HG03064 (cell line): ENCODE data around the gene PLXNB3.

Source experiments
- ATAC-seq: cut with Tn5 transposase; IDR thresholded peaks from one replicate; pipeline ENCODE4 v1.9.1; 2021; ENCODE audit warnings: low read depth; ENCODE audit not compliant: unreplicated experiment

PLXNB3 gene

DNA sequence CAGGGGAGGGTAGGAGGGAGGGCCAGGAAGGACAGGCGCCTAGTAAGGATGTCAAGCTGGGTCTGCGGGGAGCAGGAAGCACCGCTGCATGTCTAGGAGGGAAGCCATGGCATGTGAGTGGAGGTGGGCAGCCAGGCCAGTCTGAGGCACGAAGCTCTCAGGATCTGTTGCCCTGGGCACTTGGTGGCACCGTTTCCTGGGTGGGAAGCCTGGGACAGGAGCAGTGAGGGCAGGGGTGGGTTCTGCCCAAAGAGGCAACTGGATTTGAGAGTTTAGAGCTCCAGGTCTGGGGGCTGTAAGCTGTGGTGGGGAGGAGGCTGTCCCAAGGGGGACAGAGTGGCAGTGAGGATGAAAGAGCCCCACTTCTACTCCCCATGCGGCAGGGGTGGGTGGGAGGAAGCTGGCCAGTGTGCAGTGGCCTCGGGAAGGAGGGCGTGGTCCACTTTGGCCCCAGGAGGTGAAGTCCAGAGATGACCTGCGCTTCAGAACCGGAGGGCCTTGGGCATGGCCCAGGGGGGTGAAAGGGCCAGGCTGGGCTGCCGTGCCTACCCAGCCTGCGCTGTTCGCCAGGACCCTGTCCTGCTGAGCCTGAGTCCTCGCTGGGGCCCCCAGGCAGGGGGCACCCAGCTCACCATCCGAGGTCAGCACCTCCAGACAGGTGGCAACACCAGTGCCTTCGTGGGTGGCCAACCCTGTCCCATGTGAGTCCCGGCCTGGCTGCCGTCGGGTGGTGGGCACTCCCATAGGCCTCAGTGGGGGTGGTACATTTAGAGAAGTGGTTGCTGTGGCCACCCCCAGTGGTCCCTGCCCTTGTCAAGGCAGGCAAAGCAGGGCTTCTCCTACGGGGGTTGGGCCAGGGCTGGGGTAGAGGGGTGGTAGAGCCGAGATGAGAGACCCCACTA is 8.5 kb downstream of the PLXNB3 start:
- no peak for ATAC-seq

DNA sequence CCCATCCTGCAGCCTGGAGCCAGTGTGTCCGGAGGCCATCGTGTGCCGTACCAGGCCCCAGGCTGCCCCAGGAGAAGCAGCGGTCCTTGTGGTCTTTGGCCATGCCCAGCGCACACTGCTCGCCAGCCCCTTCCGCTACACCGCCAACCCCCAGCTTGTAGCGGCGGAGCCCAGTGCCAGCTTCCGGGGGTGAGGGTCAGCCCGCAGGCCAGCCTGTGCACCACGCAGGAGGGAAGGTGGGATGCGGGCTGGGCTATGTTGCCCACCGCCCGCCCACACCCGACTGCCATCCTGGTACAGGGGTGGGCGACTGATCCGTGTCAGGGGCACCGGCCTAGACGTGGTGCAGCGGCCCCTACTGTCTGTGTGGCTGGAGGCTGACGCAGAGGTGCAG is 9.2 kb downstream of the PLXNB3 start:
- ATAC-seq = no peak

DNA sequence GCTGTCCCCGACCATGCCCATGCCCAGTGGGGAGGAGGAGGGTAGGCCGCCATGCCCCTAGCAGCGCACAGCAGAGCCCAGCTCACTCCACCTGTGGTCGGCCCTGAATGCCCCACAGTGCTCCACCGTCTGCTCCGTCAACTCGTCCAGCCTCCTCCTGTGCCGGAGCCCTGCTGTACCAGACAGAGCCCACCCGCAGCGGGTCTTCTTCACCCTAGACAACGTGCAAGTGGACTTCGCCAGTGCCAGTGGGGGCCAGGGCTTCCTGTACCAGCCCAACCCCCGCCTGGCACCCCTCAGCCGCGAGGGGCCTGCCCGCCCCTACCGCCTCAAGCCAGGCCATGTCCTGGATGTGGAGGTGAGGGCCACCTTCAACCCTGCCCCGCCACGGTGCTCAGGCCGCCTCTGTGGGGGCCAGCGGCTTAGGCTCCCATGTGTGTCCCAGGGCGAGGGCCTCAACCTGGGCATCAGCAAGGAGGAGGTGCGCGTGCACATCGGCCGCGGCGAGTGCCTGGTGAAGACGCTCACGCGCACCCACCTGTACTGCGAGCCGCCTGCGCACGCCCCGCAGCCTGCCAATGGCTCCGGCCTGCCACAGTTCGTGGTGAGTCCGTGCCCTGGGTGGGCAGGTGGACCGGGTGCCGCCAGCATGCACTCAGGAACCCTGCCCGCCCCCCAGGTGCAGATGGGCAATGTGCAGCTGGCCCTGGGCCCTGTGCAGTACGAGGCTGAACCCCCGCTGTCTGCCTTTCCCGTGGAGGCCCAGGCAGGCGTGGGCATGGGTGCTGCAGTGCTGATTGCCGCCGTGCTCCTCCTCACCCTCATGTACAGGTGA is 9.9 kb downstream of the PLXNB3 start:
- no peak for ATAC-seq

DNA sequence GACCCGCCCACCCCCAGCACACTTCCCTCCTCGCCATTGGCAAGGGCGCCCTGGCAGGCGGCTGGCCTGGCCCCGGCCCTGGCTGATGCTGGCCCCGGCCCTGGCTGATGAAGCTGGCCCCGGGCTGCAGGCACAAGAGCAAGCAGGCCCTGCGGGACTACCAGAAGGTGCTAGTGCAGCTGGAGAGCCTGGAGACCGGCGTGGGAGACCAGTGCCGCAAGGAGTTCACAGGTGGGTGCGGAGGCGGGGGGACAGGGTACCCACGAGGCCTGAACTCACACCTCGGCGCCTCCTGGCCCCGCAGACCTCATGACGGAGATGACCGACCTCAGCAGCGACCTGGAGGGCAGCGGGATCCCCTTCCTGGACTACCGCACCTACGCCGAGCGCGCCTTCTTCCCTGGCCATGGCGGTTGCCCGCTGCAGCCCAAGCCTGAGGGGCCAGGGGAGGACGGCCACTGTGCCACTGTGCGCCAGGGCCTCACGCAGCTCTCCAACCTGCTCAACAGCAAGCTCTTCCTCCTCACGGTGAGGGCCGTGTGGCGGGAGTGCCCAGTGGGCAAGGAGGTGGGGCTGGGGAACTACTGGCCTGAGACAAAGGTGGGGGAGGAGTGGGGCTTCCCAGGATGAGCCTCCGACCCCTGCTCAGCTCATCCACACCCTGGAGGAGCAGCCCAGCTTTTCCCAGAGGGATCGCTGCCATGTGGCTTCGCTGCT is 10.7 kb downstream of the PLXNB3 start:
- ATAC-seq = no peak

DNA sequence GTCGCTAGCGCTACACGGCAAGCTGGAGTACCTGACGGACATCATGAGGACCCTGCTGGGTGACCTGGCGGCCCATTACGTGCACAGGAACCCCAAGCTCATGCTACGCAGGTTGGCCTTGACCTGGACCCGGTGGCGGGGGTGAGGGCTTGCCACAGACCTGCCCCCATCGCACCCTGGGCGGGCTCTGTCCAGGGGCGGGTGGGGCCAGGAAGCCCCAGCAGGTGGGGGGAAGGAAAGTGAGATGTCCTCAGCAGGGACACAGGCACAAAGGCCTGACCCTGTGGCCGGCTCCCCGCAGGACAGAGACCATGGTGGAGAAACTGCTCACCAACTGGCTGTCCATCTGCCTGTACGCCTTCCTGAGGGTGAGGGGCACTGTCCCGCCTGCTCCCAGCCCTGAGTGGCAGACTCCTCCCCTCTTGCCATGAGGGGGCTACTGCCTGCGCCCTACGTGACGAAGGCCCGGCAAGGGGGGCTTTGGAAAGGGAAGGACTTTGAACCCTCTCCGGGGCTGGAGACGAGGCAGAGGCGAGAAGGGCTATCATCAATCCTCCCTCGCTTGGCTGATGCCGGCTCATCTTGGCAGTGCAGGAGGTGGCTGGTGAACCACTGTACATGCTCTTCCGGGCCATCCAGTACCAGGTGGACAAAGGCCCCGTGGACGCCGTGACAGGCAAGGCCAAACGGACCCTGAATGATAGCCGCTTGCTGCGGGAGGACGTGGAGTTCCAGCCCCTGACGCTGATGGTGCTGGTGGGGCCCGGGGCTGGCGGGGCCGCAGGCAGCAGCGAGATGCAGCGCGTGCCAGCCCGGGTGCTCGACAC is 11.5 kb downstream of the PLXNB3 start:
- no peak for ATAC-seq

DNA sequence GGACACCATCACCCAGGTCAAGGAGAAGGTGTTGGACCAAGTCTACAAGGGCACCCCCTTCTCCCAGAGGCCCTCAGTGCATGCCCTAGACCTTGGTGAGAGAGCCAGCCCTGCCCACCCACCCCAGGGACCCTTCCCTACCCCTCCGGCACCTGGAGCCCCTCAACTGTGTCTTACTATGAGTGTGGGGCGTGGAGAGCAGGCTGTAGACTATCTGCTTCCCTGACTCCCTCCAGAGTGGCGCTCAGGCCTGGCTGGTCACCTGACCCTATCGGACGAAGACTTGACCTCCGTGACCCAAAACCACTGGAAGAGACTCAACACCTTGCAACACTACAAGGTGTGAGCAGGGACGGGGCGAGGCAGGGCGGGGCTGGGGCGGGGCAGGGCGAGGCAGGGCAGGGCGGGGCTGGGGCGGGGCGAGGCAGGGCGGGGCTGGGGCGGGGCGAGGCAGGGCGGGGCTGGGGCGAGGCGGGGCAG is 12.1 kb downstream of the PLXNB3 start:
- ATAC-seq = no peak

DNA sequence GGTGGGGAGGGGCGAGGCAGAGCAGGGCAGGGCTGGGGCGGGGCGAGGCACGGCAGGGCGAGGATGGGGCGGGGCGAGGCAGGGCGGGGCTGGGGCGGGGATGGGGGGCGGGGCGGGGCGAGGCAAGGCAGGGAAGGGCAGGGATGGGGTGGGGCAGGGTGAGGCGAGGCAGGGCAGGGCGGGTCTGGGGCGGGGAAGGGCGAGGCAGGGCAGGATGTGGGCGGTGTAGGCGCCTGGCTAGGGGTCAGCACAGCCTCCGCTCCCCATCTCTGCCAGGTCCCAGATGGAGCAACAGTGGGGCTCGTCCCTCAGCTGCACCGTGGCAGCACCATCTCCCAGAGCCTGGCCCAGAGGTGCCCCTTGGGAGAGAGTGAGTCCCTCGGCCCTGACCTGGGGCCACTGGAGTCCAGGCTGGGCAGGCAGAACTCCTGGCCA is 12.6 kb downstream of the PLXNB3 start:
- no peak for ATAC-seq

DNA sequence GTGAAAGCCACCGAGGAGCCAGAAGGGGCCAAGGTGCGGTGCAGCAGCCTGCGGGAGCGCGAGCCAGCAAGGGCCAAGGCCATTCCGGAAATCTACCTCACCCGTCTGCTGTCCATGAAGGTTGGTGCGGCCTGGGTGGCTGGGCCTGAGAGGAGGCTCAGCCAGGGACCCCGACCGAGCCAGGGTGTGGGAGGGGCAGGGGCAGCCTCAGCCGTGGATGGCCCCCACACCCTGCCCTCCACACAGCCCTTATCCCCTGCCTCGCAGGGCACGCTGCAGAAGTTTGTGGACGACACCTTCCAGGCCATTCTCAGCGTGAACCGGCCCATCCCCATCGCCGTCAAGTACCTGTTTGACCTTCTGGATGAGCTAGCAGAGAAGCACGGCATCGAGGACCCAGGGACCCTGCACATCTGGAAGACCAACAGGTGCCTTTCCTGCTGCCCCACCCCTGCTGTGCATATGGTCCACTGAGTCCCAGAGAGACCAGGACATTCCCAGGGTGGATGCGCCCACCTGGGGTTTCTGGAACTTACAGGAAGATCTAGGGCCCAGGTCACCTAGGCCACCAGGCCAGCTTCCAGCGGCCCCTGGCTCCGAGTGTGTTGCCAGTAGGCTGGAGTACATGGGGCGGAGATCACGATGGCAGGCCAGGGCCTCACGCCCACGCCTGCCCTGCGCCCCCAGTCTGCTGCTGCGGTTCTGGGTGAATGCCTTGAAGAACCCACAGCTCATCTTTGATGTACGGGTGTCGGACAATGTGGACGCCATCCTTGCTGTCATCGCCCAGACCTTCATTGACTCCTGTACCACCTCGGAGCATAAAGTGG is 13.4 kb downstream of the PLXNB3 start:
- ATAC-seq = no peak

DNA sequence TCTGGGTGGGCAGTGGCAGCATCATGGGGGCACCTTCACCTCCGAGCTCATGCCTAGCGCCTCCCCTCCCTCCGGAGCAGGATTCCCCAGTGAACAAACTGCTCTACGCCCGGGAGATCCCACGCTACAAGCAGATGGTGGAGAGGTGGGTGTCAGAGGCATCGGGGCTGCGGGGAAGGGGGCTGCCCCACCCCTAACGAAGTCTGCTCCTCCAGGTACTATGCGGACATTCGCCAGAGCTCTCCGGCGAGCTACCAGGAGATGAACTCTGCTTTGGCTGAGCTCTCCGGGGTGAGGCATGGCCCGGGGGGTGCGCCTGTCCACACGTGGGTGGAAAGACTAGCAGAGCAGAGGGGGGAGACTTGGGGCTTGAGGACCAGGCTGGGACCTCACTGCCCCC is 14.1 kb downstream of the PLXNB3 start:
- ATAC-seq = no peak

DNA sequence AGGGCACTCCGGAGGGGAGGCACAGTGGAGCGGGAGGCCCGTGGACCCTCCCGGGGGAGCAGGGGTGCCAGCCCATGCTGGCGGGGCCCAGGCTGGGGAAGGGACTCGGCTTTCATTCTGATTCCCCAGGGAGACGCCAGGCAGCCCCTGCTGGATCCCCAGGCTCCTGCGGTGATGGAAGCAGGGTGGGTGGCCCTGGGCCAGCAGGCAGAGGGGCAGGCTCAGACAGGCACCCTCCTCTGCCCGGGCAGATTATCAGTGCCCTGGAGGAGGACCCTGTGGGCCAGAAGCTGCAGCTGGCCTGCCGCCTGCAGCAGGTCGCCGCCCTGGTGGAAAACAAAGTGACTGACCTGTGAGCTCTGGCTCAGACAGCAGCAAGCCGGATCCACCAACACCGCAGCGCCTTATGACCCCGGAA is 14.6 kb downstream of the PLXNB3 start:
- ATAC-seq = no peak

DNA sequence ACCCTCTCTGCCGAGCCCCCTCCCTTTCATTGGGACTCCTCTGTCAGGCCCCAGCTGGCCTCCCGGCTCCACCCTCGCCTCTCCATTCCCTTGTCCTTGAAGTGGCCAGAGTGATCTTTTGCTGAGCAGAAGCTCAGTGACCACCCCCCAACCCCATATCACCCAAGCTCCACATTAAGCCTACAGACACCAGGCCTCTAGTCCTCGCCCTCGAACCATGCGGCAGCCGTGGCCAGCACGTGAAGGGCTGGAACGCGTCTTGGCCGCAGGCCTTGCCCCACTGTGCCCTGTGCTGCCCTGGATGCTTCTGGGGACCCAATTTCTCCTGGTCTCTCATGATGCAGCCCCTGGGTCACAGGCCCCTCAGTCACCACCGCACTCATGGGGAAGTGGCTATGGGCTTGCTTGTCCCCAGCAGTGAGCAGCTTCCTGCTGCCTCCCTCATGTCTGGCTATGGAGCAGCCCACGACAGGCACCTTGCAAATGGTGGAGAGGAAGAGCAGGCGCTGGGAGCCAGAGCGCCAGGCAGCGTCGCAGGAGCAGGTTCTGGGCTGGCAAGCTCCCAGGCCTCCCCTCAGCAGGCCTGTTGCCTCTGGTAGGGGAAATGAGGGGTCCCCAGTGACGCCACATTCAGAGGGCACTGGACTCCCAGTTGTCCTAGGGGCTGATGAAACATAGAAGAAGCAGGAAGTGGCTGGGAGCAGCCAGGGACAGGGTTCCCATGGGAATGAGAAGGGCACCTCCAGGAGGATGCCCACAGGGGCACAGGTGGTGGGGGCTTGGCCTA is 16.0 kb downstream of the PLXNB3 start:
- no peak for ATAC-seq

DNA sequence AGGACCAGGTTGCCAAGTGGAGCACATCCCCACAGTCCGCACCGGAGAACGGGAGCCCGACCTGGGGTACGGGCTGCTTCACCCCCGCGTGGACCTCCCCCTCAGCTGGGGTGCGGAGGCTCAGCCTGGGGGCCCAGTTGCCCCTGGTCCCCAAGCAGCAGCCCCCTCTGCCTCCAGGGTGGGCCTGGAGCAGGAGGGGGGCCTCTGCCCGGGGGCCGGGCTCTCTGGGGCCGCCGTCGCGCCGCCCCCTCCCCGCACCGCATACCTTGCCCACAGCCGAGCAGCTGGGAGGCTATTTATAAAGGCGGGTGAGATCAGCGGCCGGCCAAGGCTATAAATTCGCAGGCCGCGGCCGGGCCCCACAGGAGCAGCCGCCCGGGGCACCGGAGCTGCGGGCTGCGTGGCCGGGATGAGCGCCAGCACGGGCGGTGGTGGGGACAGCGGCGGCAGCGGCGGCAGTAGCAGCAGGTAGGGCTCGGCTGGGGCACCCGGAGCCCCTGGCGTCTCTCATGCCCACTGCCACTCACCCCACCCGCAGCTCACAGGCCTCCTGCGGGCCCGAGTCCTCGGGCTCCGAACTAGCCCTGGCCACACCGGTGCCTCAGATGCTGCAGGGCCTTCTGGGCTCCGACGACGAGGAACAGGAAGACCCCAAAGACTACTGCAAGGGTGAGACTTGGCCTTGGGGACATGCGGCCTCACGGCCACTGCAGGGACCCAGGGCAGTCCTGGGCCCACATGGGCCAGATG is 16.8 kb downstream of the PLXNB3 start, which contains the start of gene SRPK3:
Gene SRPK3, plus strand, starts transcription at position 364 of the 750 bp plus-strand sequence. Its CDS starts 46 bp downstream, at position 410.
- no peak for ATAC-seq

DNA sequence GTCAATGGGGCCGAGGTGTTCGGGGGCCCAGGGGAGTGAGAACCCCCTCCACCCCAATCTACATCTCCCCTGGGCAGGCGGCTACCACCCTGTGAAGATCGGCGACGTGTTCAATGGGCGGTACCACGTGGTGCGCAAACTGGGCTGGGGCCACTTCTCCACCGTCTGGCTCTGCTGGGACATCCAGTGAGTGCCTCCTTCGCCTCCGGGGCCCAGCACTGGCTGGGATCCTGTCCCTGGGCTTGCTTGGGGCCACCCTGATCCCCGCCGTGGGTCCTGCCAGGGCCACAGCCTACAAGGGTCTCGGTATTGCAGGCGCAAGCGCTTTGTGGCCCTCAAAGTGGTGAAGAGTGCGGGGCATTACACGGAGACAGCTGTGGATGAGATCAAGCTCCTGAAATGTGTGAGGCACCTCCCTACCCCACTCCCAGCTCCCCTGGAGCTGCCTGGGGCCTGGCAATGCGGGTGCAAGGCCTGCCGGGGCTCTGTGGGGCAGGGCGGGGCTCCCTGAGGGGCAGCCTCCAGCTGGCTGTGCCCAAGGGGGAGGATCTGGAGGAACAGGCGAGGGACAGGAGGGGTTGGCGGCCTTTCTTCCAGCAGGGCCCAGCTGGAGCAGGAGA is 17.5 kb downstream of the PLXNB3 start:
- ATAC-seq = no peak

DNA sequence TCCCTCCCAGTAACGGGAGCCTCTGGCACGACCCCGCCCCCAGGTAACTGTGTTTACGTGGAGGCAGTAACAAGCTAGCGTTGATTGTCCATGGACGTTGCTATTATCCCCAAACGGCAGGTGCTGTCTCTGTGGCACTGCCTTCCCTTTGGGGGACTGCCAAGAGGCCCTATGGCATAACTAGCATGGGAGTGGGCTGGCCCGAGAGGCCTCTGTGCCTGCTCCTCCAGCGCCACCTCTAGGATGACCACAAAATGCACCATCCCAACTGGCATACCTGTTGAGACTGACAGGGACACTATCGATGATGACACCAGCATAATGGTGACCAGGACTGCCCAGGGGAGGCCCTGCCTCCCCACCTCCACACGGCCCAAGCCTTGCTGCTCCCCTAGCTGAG is 18.3 kb downstream of the PLXNB3 start:
- no peak for ATAC-seq

DNA sequence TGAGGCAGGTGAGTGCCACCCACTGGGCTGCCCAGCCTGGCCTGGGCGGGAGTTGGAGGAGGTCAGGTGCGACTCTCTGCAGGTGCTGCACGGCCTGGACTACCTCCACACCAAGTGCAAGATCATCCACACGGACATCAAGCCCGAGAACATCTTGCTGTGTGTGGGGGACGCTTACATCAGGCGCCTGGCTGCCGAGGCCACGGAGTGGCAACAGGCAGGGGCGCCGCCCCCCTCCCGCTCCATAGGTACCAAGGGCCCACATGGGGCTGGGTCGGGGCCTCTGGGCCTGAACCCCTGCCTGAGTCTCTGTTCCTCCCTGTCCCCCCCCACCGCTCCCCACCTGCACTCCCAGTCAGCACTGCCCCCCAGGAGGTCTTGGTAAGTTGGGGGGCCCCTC is 18.8 kb downstream of the PLXNB3 start:
- no peak for ATAC-seq

DNA sequence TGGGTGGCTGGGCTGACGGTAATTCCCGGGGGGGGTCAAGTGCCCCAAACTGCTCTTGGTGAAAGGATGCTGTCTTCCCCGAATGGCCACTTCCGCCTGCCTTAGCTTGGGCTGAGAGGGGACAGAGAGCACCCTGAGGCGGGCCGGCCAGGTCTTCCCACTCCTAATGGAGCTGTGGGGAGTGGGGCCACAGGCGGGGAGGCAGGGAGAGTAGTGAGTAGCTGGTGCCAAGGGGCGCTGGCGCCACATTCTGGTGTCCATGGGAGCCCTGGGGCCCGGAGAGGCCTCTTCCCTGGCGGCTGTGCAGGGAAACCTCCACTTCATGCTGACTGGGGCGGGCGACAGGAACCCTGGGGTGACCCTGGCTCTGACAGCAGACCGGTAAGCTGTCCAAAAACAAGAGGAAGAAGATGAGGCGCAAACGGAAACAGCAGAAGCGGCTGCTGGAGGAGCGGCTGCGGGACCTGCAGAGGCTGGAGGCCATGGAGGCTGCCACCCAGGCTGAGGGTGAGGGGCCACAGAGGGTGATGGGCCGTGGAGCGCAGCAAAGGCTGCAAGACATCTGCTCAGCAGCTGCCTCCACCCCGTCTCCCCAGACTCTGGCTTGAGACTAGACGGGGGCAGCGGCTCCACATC is 19.4 kb downstream of the PLXNB3 start:
- no peak for ATAC-seq
